ENCODE results near the gene MTREX.
A peak's percentile ranks its signal among the peaks of the same experiment; 100 is the strongest.

The MTREX gene

GRCh38 chr5:55324815-55325418 lies 17.1 kb downstream of the MTREX start:
- no peak for DNase-seq (ENCODE audit: low read depth in 1 of 2, low spot score in 1 of 2)

GRCh38 chr5:55325621-55326020 lies 17.8 kb downstream of the MTREX start:
- no peak for DNase-seq (ENCODE audit: low read depth in 1 of 2, low spot score in 1 of 2)

GRCh38 chr5:55327281-55327680 lies 19.5 kb downstream of the MTREX start:
- no peak for DNase-seq (ENCODE audit: low read depth in 1 of 2, low spot score in 1 of 2)

GRCh38 chr5:55331321-55331720 lies 23.5 kb downstream of the MTREX start:
- DNase-seq (ENCODE audit: low read depth in 1 of 2, low spot score in 1 of 2): no peak

GRCh38 chr5:55333017-55333416 lies 25.2 kb downstream of the MTREX start:
- no peak for DNase-seq (ENCODE audit: low read depth in 1 of 2, low spot score in 1 of 2)

- DNase-seq (ENCODE audit: low read depth in 1 of 2, low spot score in 1 of 2): no peak
Observed at GRCh38 chr5:55333811-55334210, 26.0 kb downstream of the MTREX start.

GRCh38 chr5:55338092-55338613 lies 30.4 kb downstream of the MTREX start:
- DNase-seq (ENCODE audit: low read depth in 1 of 2, low spot score in 1 of 2): no peak

GRCh38 chr5:55338810-55339243 lies 31.0 kb downstream of the MTREX start:
- DNase-seq (ENCODE audit: low read depth in 1 of 2, low spot score in 1 of 2): peak; percentile 21 to 50

- no peak for DNase-seq (ENCODE audit: low read depth in 1 of 2, low spot score in 1 of 2)
Observed at GRCh38 chr5:55343107-55343506, 35.3 kb downstream of the MTREX start.

GRCh38 chr5:55343609-55344008 lies 35.8 kb downstream of the MTREX start:
- DNase-seq (ENCODE audit: low read depth in 1 of 2, low spot score in 1 of 2): no peak

- peak; percentile 37 to 57 for DNase-seq (ENCODE audit: low read depth in 1 of 2, low spot score in 1 of 2)
Observed at GRCh38 chr5:55344392-55344992, 36.7 kb downstream of the MTREX start.

GRCh38 chr5:55345327-55345726 lies 37.5 kb downstream of the MTREX start:
- DNase-seq (ENCODE audit: low read depth in 1 of 2, low spot score in 1 of 2): no peak

- no peak for DNase-seq (ENCODE audit: low read depth in 1 of 2, low spot score in 1 of 2)
Observed at GRCh38 chr5:55347786-55348185, 40.0 kb downstream of the MTREX start.

- DNase-seq (ENCODE audit: low read depth in 1 of 2, low spot score in 1 of 2): no peak
Observed at GRCh38 chr5:55350754-55351153, 43.0 kb downstream of the MTREX start.

- DNase-seq (ENCODE audit: low read depth in 1 of 2, low spot score in 1 of 2): no peak
Observed at GRCh38 chr5:55356896-55357295, 49.1 kb downstream of the MTREX start.

- no peak for DNase-seq (ENCODE audit: low read depth in 1 of 2, low spot score in 1 of 2)
Observed at GRCh38 chr5:55360190-55360589, 52.4 kb downstream of the MTREX start.

GRCh38 chr5:55363856-55364255 lies 56.1 kb downstream of the MTREX start:
- DNase-seq (ENCODE audit: low read depth in 1 of 2, low spot score in 1 of 2): no peak

- DNase-seq (ENCODE audit: low read depth in 1 of 2, low spot score in 1 of 2): no peak
Observed at GRCh38 chr5:55364537-55365055, 56.8 kb downstream of the MTREX start.

- no peak for DNase-seq (ENCODE audit: low read depth in 1 of 2, low spot score in 1 of 2)
Observed at GRCh38 chr5:55370291-55370925, 62.6 kb downstream of the MTREX start.

GRCh38 chr5:55371145-55371544 lies 63.4 kb downstream of the MTREX start:
- DNase-seq (ENCODE audit: low read depth in 1 of 2, low spot score in 1 of 2): no peak

- DNase-seq (ENCODE audit: low read depth in 1 of 2, low spot score in 1 of 2): no peak
Observed at GRCh38 chr5:55372130-55372925, 64.5 kb downstream of the MTREX start.
